GM21737 (cell line): ENCODE results near the gene PRR36.

ENCODE experiments used
- ATAC-seq: cut with Tn5 transposase; IDR thresholded peaks from one replicate; pipeline ENCODE4 v1.9.1; 2021; ENCODE audit warnings: mild to moderate bottlenecking, moderate library complexity; ENCODE audit not compliant: unreplicated experiment

The PRR36 gene

GRCh38 chr19:7873304-7874075, 700 bp downstream of the PRR36 start:
- ATAC-seq: no peak

GRCh38 chr19:7872306-7873204, 1.6 kb downstream of the PRR36 start:
- ATAC-seq: no peak

GRCh38 chr19:7871437-7872305, 2.5 kb downstream of the PRR36 start:
- ATAC-seq: no peak

GRCh38 chr19:7870571-7871436, 3.4 kb downstream of the PRR36 start:
- no peak for ATAC-seq

GRCh38 chr19:7869910-7870511, 4.2 kb downstream of the PRR36 start:
- no peak for ATAC-seq

- peak; percentile 42 for ATAC-seq
These were observed 4.7 kb downstream of the PRR36 start for GRCh38 chr19:7869453-7869909.

- peak; percentile 53 for ATAC-seq
These were observed 5.3 kb downstream of the PRR36 start for GRCh38 chr19:7868671-7869452.

- ATAC-seq: no peak
These were observed 5.9 kb downstream of the PRR36 start for GRCh38 chr19:7868326-7868670.

- no peak for ATAC-seq
These were observed 6.9 kb downstream of the PRR36 start for GRCh38 chr19:7867092-7867844.

- no peak for ATAC-seq
These were observed 7.6 kb downstream of the PRR36 start for GRCh38 chr19:7866399-7867091.

GRCh38 chr19:7865262-7865911, 8.8 kb downstream of the PRR36 start:
- no peak for ATAC-seq

- ATAC-seq: no peak
These were observed 9.5 kb downstream of the PRR36 start for GRCh38 chr19:7864690-7865074.

- ATAC-seq: no peak
These were observed 10.1 kb downstream of the PRR36 start for GRCh38 chr19:7863971-7864689.

GRCh38 chr19:7863157-7863970, 10.8 kb downstream of the PRR36 start:
- no peak for ATAC-seq

- ATAC-seq: no peak
These were observed 11.7 kb downstream of the PRR36 start for GRCh38 chr19:7862413-7862951.
